PC-9 (cell line): ENCODE data around the gene ADCY3.

Experiments
- CTCF ChIP-seq: fragments of 200-600 bp; sonication (generic); conservative IDR thresholded peaks from 2 replicates; pipeline ENCODE4 v1.6.1; 2017; ENCODE audit warnings: mixed run types, antibody characterized with exemption, mild to moderate bottlenecking, moderate library complexity
- EZH2 ChIP-seq: fragments of 200-600 bp; sonication (generic); IDR thresholded peaks from 2 replicates; pipeline ENCODE4 v1.8.0; 2017; ENCODE audit warnings: antibody characterized with exemption, low read depth

GRCh38 chr2:24850944-24851343 is 69.1 kb downstream of the ADCY3 start:
- TF ChIP-seq EZH2 (no peak), CTCF (no peak)
